ENCODE results near the gene STK40.

- TF ChIP-seq CTCF (conservative IDR thresholded peaks at IDR 0.05 in 1 of 2, IDR thresholded peaks at IDR 0.05 in 1 of 2; ENCODE audit: low read depth in 1 of 2, low read length in 2 of 2) (no peak), EZH2 (IDR thresholded peaks at IDR 0.05; ENCODE audit: low read length, missing control alignments) (no peak)
Observed at GRCh38 chr1:36367066-36367465, 18.7 kb downstream of the STK40 start.
